HG03280 (cell line): ENCODE measurements around the gene GPBP1.
A peak's percentile ranks its signal among the peaks of the same experiment; 100 is the strongest.
"Not testable (repeated sequence)": the region's sequence is repeated elsewhere in the genome, so short reads cannot be mapped to it uniquely, and the experiment has no call there.

Experiments used
- ATAC-seq: cut with Tn5 transposase; IDR thresholded peaks from one replicate; pipeline ENCODE4 v1.9.1; 2021; ENCODE audit warnings: mild to moderate bottlenecking, moderate library complexity; ENCODE audit not compliant: unreplicated experiment

The GPBP1 gene

DNA sequence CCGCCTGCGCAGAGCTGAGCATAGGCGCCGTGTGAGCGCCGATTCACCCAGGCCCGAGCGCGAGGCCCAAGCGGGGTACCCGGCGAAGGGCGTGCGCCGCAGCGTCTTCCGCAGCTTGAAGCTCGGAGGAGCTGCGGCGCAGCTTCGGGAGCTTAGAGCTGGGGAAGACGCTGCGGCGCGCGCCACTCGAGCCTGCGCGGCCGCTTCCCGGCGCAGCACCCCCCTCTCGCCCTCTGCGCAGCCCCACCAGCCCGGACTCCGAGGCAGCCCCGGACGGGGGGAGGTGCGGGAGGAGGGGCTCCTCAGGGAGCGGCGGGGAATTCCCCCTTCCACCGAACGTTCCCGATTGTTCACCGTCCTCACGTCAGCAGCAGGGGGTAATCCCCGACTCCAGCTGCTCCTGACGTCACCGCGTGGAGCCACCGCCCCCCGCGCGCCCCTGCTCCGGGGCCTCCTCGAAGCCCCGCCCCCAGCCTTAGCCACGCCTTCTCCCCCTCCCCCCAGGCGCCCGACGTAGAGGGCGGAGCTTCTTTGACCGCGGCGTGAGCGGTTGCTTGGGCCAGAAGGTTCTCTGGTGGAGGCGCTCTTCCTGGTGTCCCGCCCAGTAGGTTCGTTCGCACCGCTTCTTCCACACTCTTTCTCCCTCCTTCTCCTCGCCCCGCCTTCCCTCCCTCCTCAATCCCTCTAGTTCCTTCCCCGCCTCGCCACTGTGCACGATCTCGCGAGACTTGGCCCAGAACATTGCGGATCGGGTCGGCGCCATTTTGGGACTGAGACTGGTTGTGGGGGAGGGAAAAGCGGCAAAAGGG, at the start of gene GPBP1:
TSS of gene GPBP1 (plus strand) at position 741 of the 809 bp plus-strand sequence. CDS start 40,072 bp downstream, outside the sequence.
- ATAC-seq: peak; percentile 61

DNA sequence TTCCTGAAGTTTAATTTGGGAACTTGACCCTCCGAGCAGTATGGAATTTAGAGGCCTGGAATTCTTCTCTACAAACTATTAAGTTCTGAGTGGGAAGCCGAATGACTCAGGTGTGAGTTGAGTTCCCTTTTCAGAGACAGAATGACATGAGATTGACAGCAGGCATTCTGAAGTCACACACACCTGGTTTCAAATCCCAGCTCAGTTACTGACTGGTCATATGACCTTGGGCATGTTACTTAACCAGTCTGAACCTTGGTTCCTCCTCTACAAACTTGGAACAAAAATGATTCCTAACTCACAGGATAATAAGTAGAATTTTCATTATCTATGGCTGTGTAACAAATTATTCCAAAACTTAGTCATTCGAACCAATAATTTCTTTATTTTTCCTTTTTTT, 45.5 kb upstream of the GPBP1 start:
- ATAC-seq: no peak

GRCh38 chr5:57133574-57133973, 40.3 kb upstream of the GPBP1 start:
- no peak for ATAC-seq

- no peak for ATAC-seq
Observed at GRCh38 chr5:57137401-57137800, 36.5 kb upstream of the GPBP1 start.

- no peak for ATAC-seq
Observed at GRCh38 chr5:57152316-57152715, 21.5 kb upstream of the GPBP1 start.

DNA sequence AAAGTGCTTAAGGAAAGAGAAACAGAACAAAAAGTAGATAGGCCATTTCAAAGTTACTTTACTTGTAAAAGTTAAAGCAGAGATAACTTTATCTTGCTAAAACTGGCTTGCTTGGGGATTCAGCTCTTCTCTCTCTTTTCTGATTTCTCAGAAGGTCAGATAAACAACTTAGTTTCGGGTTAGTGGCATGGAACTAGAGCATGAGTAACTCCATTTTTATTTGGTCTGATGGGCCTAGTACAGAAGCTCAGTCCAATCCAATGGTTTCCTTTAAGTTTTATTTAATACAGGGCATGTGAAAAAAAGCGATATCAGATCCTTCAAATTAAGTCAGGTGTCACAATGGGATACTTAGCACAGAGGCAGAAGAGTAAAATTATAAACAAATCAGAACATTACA, 18.8 kb upstream of the GPBP1 start:
- no peak for ATAC-seq

DNA sequence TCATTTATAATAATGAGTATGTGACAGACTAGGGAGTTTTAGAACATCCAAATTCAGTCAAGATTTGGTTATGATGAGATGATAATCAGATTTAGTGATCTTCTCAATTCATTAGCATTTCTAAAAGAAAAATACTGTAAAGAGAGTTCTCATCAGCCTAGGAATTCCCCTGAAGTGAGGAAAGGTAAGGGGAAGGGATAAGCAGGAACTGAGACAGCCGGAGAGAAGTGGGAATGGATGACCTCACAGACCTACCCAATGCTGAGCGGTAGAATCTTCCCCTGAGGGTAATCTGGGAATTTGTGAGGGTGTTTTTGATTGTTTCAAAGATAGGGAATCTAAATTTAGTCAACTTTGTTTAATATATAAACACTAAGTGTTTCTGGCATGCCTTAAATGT, 16.7 kb upstream of the GPBP1 start:
- ATAC-seq: no peak

GRCh38 chr5:57157666-57158065, 16.2 kb upstream of the GPBP1 start:
- ATAC-seq: no peak

- ATAC-seq: no peak
Observed at GRCh38 chr5:57163553-57164006, 10.3 kb upstream of the GPBP1 start.

GRCh38 chr5:57164124-57164523, 9.7 kb upstream of the GPBP1 start:
- ATAC-seq: no peak

GRCh38 chr5:57165171-57165570, 8.7 kb upstream of the GPBP1 start:
- not testable (repeated sequence) for ATAC-seq

DNA sequence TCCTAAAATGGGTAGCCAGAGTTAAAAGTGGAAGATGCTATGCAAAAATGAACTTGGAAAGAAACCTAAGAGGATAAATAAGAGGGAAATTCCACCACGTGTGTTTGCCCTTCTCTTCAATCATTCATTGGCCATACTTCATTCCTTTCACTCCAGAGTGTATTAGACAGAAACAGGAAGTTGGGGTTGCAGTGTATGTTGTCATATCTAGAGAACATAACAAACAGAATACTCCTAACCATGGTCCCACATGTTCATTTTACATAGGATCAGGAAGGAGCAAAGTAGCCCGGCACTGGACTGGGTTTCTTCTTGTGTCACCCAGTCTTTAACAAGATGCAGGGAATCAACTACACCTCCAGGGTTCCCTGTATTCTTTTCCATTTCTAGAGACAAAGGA, 7.6 kb upstream of the GPBP1 start:
- ATAC-seq: no peak

GRCh38 chr5:57167201-57167600, 6.7 kb upstream of the GPBP1 start:
- ATAC-seq: no peak

DNA sequence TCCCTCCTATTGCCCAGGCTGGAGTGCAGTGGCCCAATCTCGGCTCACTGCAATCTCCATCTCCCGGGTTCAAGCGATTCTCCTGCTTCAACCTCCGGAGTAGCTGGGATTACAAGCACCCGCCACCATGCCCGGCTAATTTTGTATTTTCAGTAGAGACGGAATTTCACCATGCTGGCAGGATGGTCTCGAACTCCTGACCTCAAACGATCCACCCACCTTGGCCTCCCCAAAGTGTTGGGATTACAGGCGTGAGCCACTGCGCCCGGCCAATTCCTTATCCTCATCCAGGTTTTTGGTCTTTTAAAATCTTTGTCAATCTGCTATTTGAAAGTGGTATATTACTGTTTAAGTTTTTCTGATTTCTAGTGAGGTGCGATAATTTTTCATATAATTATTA, 3.7 kb upstream of the GPBP1 start:
- not testable (repeated sequence) for ATAC-seq

GRCh38 chr5:57171816-57172465, 1.9 kb upstream of the GPBP1 start:
- ATAC-seq: no peak

DNA sequence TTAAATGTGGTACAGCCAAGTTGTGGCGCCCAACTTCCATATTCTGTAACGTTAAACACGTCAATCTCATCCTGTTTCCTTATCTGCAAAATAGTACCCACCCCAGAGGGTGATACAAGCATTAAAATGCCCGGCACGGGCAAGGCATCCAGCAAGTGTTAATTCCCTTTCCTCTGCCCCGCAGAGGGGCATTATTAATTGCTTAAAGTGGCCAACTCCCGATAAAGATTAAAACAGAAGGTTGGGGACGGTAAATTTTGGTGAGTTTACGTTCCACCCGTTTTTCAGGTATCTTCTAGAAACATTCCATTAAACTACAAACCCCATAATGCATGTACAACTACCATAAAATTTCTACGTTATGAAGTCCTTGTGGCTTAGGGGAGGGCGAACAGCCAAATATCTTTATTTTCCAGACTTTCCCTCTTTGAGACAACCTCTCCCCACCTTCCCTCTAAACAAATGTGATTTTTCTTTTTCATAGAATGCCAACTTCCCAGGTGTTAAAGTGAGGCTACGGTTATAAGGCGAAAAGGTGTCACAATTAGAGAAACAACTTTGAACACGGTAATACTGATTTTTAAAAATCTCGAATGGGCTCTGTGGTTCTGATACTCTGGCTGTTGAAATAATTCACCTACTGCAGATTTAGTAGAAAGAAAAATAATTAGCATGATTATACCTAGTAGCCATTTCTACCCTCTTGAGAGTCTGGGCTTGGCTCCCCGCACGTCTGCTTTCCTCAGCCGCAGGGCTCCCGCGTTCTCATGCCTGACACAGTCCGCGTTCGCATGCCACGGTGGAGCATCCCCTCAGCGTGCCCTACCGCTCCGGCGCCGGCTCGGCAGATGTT, 1.2 kb upstream of the GPBP1 start:
- no peak for ATAC-seq

DNA sequence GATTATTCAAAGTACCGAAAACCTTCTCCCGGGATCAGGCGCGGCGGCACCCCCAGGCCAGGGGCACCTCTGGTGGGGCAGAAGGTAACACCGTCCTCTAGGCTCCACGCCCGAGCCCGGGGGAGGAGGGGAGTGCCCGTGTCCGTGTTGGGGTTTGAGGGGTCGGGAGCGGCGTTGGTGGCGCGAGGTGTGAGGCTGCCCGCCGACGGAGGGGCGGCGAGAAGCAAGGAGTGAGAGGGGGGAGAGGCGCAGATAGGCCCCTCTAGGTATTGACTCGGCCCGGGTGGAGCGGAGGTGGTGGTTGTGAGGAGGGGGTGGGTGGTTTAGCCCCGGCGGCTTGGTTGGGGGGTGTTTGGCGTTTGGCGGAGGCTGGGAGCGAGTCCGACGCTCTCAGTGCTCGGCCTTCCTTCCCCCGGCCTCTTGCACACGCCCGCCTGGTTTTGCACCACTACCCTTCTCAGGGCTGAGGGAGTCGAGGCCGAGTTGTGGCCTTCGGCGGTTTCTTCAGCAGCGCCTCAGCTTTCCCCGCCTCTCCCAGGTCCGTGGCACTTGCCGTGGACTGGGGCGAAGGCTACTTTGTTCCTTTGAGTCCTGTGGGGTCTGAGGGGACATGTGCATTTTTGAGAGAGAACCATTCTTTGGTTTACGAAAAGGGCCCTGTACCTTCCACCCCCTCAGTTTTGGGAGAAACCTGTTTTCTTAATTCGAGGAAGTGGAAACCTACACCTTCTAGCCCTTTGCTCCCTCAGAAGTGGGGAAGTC, 450 bp downstream of the GPBP1 start:
- ATAC-seq: no peak

DNA sequence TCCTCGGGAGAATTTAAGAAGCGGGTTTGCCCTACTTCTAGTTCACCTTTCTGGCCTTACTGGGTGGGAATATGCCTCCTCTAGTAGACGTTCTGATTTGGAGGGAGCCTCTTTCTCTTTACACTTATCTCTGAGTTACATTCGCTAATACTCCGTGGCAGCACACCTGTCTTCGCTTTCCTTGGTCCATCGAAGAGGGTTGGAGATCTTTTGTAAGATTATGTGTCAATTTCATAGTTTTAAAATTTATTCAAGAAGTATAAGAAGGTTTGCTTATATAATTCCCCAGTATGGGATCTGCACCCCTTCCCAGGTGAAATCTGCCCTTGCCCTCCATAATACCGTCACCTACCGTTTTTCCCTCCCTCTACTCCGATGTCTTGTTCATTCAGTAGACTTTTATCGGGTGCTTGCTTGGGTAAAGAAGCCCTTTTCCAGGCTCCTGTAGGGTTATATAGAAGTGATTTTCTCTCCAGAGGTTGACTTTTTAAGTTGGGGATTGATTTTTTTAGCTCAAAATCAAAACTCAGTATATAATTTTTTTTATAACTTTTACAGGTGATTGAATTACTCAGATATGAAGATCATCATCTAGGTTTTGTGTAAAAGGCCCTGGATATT, 1.1 kb downstream of the GPBP1 start:
- no peak for ATAC-seq

- peak; percentile 17 for ATAC-seq
Observed at GRCh38 chr5:57175551-57176309, 1.9 kb downstream of the GPBP1 start.
